H9 (cell line): ENCODE measurements around the gene ZBTB47. TPM values are rescaled to one million over a fixed set of nuclear protein-coding genes. Genes with fewer than 3 reads are reported as not detected.

Source experiments
- DNase-seq: peaks from one replicate; pipeline ENCODE4 v3.0.0-alpha.2; 2017
- H2AFZ ChIP-seq: one replicate; pipeline ENCODE4 v1.6.1; 2013; ENCODE audit warnings: mild to moderate bottlenecking, low read length, control low read depth, moderate library complexity
- H2AK5ac ChIP-seq: 2 replicates; pipeline ENCODE4 v1.6.1; 2013; ENCODE audit warnings: low read length, control low read depth, mixed read lengths; ENCODE audit not compliant: insufficient read length
- H2BK120ac ChIP-seq: one replicate; pipeline ENCODE4 v1.6.1; 2013; ENCODE audit warnings: low read depth, mild to moderate bottlenecking, low read length, control low read depth, inconsistent platforms; ENCODE audit not compliant: poor library complexity, severe bottlenecking
- H2BK12ac ChIP-seq: 2 replicates; pipeline ENCODE4 v1.6.1; 2013; ENCODE audit warnings: low read length, control low read depth, mixed read lengths, low read depth; ENCODE audit not compliant: insufficient read length
- H2BK15ac ChIP-seq: 2 replicates; pipeline ENCODE4 v1.6.1; 2013; ENCODE audit warnings: low read depth, low read length, control low read depth
- H2BK20ac ChIP-seq: one replicate; pipeline ENCODE4 v1.6.1; 2013; ENCODE audit warnings: low read depth, mild to moderate bottlenecking, low read length, control low read depth, inconsistent platforms; ENCODE audit not compliant: poor library complexity, severe bottlenecking
- H2BK5ac ChIP-seq: 2 replicates; pipeline ENCODE4 v1.6.1; 2013; ENCODE audit warnings: low read length, control low read depth, mixed read lengths; ENCODE audit not compliant: insufficient read length
- H3K14ac ChIP-seq: 2 replicates; pipeline ENCODE4 v1.6.1; 2013; ENCODE audit warnings: low read length, control low read depth; ENCODE audit not compliant: insufficient read depth
- H3K18ac ChIP-seq: 2 replicates; pipeline ENCODE4 v1.6.1; 2013; ENCODE audit warnings: low read depth, mild to moderate bottlenecking, mixed read lengths, low read length, control low read depth; ENCODE audit not compliant: insufficient read length
- H3K23ac ChIP-seq: 2 replicates; pipeline ENCODE4 v1.6.1; 2013; ENCODE audit warnings: low read length, control low read depth, mixed read lengths, low read depth; ENCODE audit not compliant: insufficient read length
- H3K23me2 ChIP-seq: 2 replicates; pipeline ENCODE4 v1.6.1; 2013; ENCODE audit warnings: low read depth, mild to moderate bottlenecking, mixed read lengths, low read length, control low read depth; ENCODE audit not compliant: insufficient read length, poor library complexity, severe bottlenecking
- H3K27ac ChIP-seq: 2 replicates; pipeline ENCODE4 v1.5.1; 2013; ENCODE audit warnings: low read length, control low read depth, mixed read lengths, low read depth; ENCODE audit not compliant: insufficient read length
- H3K27me3 ChIP-seq: 2 replicates; pipeline ENCODE4 v1.6.1; 2013; ENCODE audit warnings: low read length, control low read depth, inconsistent platforms; ENCODE audit not compliant: insufficient read depth
- H3K4ac ChIP-seq: 2 replicates; pipeline ENCODE4 v1.6.1; 2013; ENCODE audit warnings: low read depth, mild to moderate bottlenecking, control low read depth, inconsistent platforms, low read length, moderate library complexity
- H3K4me1 ChIP-seq: 2 replicates; pipeline ENCODE4 v1.6.1; 2013; ENCODE audit warnings: low read length, control low read depth, inconsistent platforms; ENCODE audit not compliant: insufficient read depth
- H3K4me2 ChIP-seq: 2 replicates; pipeline ENCODE4 v1.6.1; 2013; ENCODE audit warnings: low read length, control low read depth, mixed read lengths; ENCODE audit not compliant: insufficient read length, insufficient read depth
- H3K56ac ChIP-seq: 2 replicates; pipeline ENCODE4 v1.6.1; 2013; ENCODE audit warnings: low read depth, mild to moderate bottlenecking, mixed read lengths, low read length, control low read depth; ENCODE audit not compliant: insufficient read length
- H3K79me1 ChIP-seq: 2 replicates; pipeline ENCODE4 v1.6.1; 2013; ENCODE audit warnings: low read depth, mild to moderate bottlenecking, moderate library complexity, low read length, control low read depth, inconsistent platforms; ENCODE audit not compliant: insufficient read depth, poor library complexity, severe bottlenecking
- H3K79me2 ChIP-seq: 2 replicates; pipeline ENCODE4 v1.6.1; 2013; ENCODE audit warnings: low read length, control low read depth, inconsistent platforms; ENCODE audit not compliant: insufficient read depth
- H3K9ac ChIP-seq: 2 replicates; pipeline ENCODE4 v1.6.1; 2013; ENCODE audit warnings: low read length, control low read depth, mixed read lengths; ENCODE audit not compliant: insufficient read length; ENCODE audit errors: extremely low read depth
- H3K9me3 ChIP-seq: one replicate; pipeline ENCODE4 v1.6.1; 2013; ENCODE audit warnings: low read depth, low read length, inconsistent platforms; ENCODE audit not compliant: control insufficient read depth
- H3T11ph ChIP-seq: one replicate; pipeline ENCODE4 v1.6.1; 2013; ENCODE audit warnings: mild to moderate bottlenecking, low read length, control low read depth, inconsistent platforms
- H4K20me1 ChIP-seq: one replicate; pipeline ENCODE4 v1.6.1; 2013; ENCODE audit not compliant: control insufficient read depth, insufficient read length, insufficient read depth
- H4K5ac ChIP-seq: 2 replicates; pipeline ENCODE4 v1.6.1; 2013; ENCODE audit warnings: low read depth, mild to moderate bottlenecking, mixed read lengths, low read length, control low read depth; ENCODE audit not compliant: insufficient read length
- H4K8ac ChIP-seq: replicated peaks from 2 replicates; pipeline ENCODE4 v1.6.1; 2013; ENCODE audit warnings: low read length, control low read depth, mixed read lengths, low read depth; ENCODE audit not compliant: insufficient read length
- H4K91ac ChIP-seq: 2 replicates; pipeline ENCODE4 v1.6.1; 2013; ENCODE audit warnings: low read depth, mild to moderate bottlenecking, moderate library complexity, mixed read lengths, low read length, control low read depth; ENCODE audit not compliant: insufficient read length
- H3K27ac Mint-ChIP-seq, 3 experiments: 2 replicates in 2 of 3; 3 replicates in 1 of 3; pipeline ENCODE4 v1.8.0; 2020 to 2021; ENCODE audit warnings: mixed read lengths in 3 of 3, mild to moderate bottlenecking in 1 of 3, moderate library complexity in 1 of 3
- H3K27me3 Mint-ChIP-seq: 2 replicates; pipeline ENCODE4 v1.8.0; 2021; ENCODE audit warnings: low read depth, mild to moderate bottlenecking, moderate library complexity, mixed read lengths
- H3K36me3 Mint-ChIP-seq, 3 experiments: 2 replicates in 2 of 3; 3 replicates in 1 of 3; pipeline ENCODE4 v1.8.0; 2020 to 2021; ENCODE audit warnings: low read depth in 3 of 3, mixed read lengths in 3 of 3; ENCODE audit not compliant: insufficient read depth in 1 of 3
- H3K4me1 Mint-ChIP-seq, 2 experiments: 2 replicates each; pipeline ENCODE4 v1.8.0; 2020; ENCODE audit warnings: mixed read lengths in 2 of 2
- H3K4me3 Mint-ChIP-seq, 2 experiments: 2 replicates in 1 of 2; 3 replicates in 1 of 2; pipeline ENCODE4 v1.8.0; 2020 to 2021; ENCODE audit warnings: mild to moderate bottlenecking in 2 of 2, mixed read lengths in 2 of 2, moderate library complexity in 1 of 2
- H3K9me3 Mint-ChIP-seq, 2 experiments: 2 replicates in 1 of 2; 3 replicates in 1 of 2; pipeline ENCODE4 v1.8.0; 2020; ENCODE audit warnings: mild to moderate bottlenecking in 2 of 2, mixed read lengths in 2 of 2, moderate library complexity in 1 of 2
- CTCF ChIP-seq: fragments of 200-600 bp; sonication (generic); conservative IDR thresholded peaks from 3 replicates; pipeline ENCODE4 v1.8.0; 2021; ENCODE audit warnings: antibody characterized with exemption, mild to moderate bottlenecking
- WGBS: extraction: QIAGEN DNeasy Blood & Tissue Kit; methylation state at CpG from one replicate; pipeline ENCODE4 v1.1.7; 2013; ENCODE audit warnings: missing lambda C conversion rate, low lambda C conversion rate, mixed read lengths; ENCODE audit not compliant: insufficient read length; ENCODE audit errors: extremely low coverage; 5-methylcytosine and 5-hydroxymethylcytosine counted together
- total RNA-seq: library from RNA; stranded (reverse); gene quantifications from 2 replicates; pipeline ENCODE4 v1.2.1, GENCODE V29; 2021

ZBTB47 gene
- total RNA-seq, 1 experiment from 2014 or later: 3.6 TPM

GRCh38 chr3:42605546-42606173 is 47.8 kb upstream of the ZBTB47 start:
- no peak overlapping the region for H2BK12ac ChIP-seq
- H3K79me2 ChIP-seq: peaks cover 50% of the 10 kb centered on the region; the same call in 1 of the 2 replicates
- H3K4me3 Mint-ChIP-seq: peak overlapping the region in 1 of 2 experiments; percentile 38; a peak in 1 of 5 replicates
- H3T11ph ChIP-seq: no peak overlapping the region
- no peak for TF ChIP-seq CTCF
- peak overlapping the region in 1 of 3 experiments; percentile 67; a peak in 3 of 7 replicates for H3K27ac Mint-ChIP-seq
- DNase-seq: no peak
- H2BK5ac ChIP-seq: no peak overlapping the region
- H2AFZ ChIP-seq: no peak overlapping the region
- H3K9me3 ChIP-seq: no peaks in the 10 kb centered on the region
- H3K4me1 Mint-ChIP-seq: peaks cover 29 to 34% of the 10 kb centered on the region in 2 experiments
- H2BK15ac ChIP-seq: no peak overlapping the region
- H3K9ac ChIP-seq: peak overlapping the region; percentile 40
- H4K5ac ChIP-seq: no peak overlapping the region
- no peak overlapping the region for H3K27ac ChIP-seq
- H3K27me3 ChIP-seq: no peaks in the 10 kb centered on the region
- WGBS: no CpG with 5 or more reads among the region's 5 CpGs
- no peaks in the 10 kb centered on the region for H3K4me1 ChIP-seq
- no peak overlapping the region for H3K4me2 ChIP-seq
- H3K56ac ChIP-seq: no peak overlapping the region
- H3K36me3 Mint-ChIP-seq: peaks cover 14 to 46% (median 38%) of the 10 kb centered on the region in 3 experiments
- H3K9me3 Mint-ChIP-seq: no peaks in the 10 kb centered on the region
- peaks cover 4% of the 10 kb centered on the region for H3K79me1 ChIP-seq
- no peak overlapping the region for H2AK5ac ChIP-seq
- no peak overlapping the region for H3K23ac ChIP-seq
- peaks cover 4% of the 10 kb centered on the region for H3K23me2 ChIP-seq
- H3K27me3 Mint-ChIP-seq: no peaks in the 10 kb centered on the region
- H4K8ac ChIP-seq: no peak overlapping the region
- no peak overlapping the region for H3K14ac ChIP-seq
- no peak overlapping the region for H3K4ac ChIP-seq
- H4K20me1 ChIP-seq: no peaks in the 10 kb centered on the region
- H4K91ac ChIP-seq: no peak overlapping the region
- H2BK20ac ChIP-seq: no peak overlapping the region
- H2BK120ac ChIP-seq: no peak overlapping the region
- no peak overlapping the region for H3K18ac ChIP-seq
